Subcutaneous adipose tissue (tissue), 4 donors: ENCODE results near the gene MIB1. TPM values are rescaled to one million over a fixed set of nuclear protein-coding genes. Genes with fewer than 3 reads are reported as not detected.

Source experiments
- CTCF ChIP-seq: fragments of 450-650 bp; IDR thresholded peaks from one replicate; pipeline ENCODE4 v1.5.1; 2016; ENCODE audit warnings: low read depth, mild to moderate bottlenecking, control low read depth, antibody characterized with exemption, moderate library complexity
- total RNA-seq, 4 donors: library from RNA; depleted of rRNA; stranded (reverse); fragments of >200 nt; gene quantifications; one replicate each; pipeline ENCODE4 v1.1.0, GENCODE V29; 2016

MIB1 gene
- total RNA-seq, 4 donors from 2014 or later: 28.4 to 38.5 (median 34.0) TPM

GRCh38 chr18:21763846-21764646, 23.5 kb downstream of the MIB1 start:
- no peak for TF ChIP-seq CTCF

GRCh38 chr18:21769206-21769605, 28.6 kb downstream of the MIB1 start:
- TF ChIP-seq CTCF: no peak

GRCh38 chr18:21774722-21775121, 34.1 kb downstream of the MIB1 start:
- TF ChIP-seq CTCF: no peak

GRCh38 chr18:21777814-21778213, 37.2 kb downstream of the MIB1 start:
- TF ChIP-seq CTCF: no peak

- TF ChIP-seq CTCF: no peak
Observed at GRCh38 chr18:21786526-21786925, 45.9 kb downstream of the MIB1 start.

- TF ChIP-seq CTCF: no peak
Observed at GRCh38 chr18:21798126-21798525, 57.5 kb downstream of the MIB1 start.

- TF ChIP-seq CTCF: no peak
Observed at GRCh38 chr18:21799721-21800120, 59.1 kb downstream of the MIB1 start.
